Stimulated activated CD8-positive, alpha-beta memory T cell treated with anti-CD3 and anti-CD28 coated beads, Interleukin-12 subunit alpha, Interleukin-12 subunit beta, amount 100 ng/mL, for 4 hours (primary cell): ENCODE measurements around the gene AGAP1.

Source experiments
- DNase-seq: peaks from one replicate; pipeline ENCODE4 v3.0.0-alpha.2; 2020; ENCODE audit warnings: low read depth

AGAP1 gene

DNA sequence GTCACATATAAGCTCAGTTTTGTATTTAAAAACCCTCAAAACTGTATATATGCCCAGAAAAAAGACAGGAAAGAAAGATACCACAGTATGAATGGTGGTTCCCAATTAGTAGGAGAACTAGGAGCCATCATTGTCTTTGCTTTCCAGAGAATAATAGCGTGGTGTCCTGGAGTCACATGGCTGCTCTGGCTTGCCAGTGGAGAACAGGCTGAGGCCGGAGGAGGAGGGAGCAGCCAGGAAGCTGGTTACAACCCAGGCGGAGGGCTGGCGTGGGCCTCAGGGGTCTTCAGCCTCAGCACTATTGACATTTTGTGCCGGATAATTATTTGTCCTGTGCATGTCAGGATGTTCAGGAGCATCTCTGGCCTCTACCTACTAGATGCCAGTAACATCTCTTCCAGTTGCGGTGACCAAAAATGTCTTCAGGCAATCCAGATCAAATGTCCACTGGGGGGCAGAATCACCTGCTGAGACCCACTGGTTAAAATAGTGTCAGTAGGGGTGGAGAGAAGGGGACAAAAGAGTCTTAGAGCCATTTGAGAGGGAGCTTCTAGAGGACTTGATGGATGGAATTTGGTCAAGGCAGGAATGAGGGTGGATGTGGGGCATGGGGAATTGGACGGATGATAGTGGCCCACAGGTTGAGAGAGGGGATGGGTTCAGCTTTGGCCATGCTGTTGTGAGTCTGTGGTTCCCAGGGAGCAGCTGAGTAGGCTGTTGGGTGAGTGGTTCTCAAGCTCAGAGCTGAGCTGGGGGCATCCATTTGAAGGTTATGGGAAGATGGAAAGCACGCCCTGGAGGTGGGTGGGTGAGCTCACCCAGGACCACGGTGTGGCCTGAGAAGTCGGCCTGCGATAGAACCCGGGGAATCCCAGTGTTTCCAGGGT, 144.9 kb downstream of the AGAP1 start:
- no peak for DNase-seq

DNA sequence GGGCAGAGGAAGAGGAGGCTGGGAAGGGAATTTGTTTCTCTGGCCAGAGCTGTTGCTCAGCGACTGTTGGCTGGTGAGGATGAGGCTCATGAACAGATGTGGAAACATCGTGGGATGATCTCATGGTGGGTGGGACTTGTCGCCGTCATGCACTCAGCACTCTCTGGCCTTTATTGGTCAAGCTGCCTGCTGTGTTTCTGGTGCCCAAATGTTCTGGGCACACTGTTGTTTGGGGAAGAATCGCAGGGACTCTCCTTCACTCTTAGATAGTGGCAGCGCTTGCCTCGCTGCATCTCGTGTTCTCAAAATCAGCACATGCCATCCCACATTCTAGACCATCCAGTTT, 145.6 kb downstream of the AGAP1 start:
- no peak for DNase-seq

DNA sequence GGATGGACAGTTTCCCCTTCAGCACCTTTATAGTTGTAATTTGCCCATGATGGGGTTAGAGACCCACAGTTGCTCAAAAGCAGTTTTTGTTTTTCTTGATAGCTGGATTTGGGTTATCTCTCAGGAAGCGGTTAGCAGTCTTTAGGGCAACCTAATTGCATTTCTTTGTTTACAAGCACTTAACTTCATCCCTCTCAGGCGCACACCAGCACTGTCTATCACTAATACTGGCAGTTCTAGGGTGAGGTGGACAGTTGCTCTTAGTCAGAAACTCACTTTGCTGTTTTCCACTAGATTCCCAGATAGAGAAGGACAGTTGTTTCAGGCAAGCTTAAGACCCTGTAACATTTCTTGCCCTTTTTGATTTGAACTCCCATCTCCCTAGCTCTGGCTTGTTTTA, 146.0 kb downstream of the AGAP1 start:
- no peak for DNase-seq

DNA sequence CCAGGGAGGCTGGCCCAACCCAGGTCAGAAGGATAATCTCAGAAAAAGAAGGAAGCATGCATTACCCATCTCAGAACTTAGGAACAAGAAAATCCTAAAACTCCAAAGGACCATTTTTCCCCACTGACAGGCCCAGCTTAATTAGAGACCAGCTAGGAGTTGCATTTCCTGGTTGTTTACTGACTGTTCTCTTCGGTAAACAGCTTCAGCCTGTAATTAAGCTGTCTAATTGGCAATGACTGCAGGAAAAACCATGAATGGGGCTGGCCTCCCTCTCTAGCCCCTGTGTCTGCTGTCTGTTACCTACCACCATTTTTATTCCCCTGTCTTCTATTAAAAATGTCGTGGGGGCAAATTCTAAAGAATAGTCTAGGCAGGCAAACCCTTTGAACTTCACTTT, 146.5 kb downstream of the AGAP1 start:
- no peak for DNase-seq

DNA sequence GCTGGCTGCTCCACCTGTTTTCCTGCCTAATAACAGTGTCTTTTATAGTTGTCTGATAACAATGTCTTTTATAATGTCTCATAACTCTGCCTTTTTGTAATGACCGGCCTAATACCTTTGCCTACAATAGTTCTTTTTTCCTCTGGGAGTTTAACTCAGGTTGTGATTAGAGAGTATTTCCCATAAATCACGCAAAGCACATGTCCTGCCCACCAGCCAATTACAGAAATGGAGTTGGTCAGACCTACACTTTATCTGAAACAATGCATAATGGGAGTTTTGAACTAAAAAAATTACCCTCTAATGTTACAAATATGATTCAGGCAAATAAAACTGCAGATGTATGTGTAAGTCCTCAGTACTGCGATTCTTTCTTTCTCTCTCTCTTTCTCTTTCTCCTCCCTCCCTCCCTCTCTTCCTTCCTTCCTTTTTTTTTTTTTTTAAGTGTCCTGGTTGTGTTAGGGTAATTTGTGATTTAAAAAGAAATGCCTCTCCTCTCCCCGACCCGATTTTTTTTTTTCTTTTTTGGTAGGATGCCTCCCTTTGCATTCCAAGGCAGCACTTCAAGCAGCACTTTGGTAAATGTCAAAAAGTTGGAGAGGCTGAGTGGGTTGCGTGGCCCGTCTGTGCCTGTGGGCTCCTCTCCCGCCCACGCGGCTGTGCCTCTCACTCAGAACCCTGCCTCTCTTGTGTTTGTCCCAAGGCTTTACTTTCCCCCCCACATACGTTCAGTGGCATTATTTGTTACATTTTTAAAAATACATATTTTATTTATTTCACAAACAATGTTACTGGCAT, 147.3 kb downstream of the AGAP1 start:
- no peak for DNase-seq

DNA sequence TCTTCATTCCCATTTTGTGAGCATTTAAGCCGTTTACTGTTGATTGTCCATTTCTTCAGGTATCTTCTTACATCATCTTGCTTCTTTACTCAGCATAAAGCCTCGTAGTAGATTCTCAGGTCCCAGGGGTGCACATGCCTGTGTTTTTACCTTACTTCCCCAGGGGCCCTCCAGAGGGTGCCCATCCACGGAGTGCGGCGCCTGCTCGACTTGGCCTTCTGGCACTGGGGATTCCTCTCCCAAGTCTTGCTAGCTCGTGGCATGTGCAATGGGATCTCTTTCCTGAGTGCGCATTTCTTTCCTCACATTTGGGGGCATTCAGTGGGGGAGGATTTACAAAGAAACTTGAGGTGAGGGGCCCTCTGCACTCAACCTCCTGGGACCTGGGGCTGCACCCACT, 148.1 kb downstream of the AGAP1 start:
- no peak for DNase-seq

DNA sequence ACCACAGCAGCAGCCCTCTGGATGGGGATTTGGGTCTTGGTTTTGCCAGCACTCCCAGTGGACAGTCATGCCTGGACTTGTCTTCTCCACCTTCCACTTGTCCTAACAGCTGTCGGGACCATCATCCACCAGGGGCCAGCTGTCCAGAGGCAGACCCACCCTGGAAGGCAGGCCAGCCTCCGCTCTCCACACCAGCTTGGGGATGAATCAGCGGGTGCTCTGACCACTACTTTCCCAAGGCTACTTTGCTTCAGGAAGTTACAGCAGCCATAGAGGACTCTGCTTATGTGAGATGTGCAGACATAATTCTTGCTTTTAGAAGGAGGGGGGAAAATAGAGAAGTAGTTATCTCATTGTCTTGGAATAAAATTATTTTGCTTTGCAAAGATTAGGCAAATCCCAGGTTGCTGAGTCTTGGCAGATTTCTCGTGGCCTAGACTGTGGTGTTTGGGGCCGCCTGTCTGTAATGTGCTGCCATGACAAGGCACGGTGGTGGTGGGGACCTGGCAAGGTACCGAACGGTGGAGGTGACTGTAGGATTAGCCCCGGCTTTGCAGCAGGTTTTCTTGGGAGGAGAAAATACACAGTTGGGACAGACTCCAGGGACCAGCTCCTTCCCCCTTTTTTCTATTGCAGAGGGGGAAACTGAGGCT, 148.7 kb downstream of the AGAP1 start:
- no peak for DNase-seq

DNA sequence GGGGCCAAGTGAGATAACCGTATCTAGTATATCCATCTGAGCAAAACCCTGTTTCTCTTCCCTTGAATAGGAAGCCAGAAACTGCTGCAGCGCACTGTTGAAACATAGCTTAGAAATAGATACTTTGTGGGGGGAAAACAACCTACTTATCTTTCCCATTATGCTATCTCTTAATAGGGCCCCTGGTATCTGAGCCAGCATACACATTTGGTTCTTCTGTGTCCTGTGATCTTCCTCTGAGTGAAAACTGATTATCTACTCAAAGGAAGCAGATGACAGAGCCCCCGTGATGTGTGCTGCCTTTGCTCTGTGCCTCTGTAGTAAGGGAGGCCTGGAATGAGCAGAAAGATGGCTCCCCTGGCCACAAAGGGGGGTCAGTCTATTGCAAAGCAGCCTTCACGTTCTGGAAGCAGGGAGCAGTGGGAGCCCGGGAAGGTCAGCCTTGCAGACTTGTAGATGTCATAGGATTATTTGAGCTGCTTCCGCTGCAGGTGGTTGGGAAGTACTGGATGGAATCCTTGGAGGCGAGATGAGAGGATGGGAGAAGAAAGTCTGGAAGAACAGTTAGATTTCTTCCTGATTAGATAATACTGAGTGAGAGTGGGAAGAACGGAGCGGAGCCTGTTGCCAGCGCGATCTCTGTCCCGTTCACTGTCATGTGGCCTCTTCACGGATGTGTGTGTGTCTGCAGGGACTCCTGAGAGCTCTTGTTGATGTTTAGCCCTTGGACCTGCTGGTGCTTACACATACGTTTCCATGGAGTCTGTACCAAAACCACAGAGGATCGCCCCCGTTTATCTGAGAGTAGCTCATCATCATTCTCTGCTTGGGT, 150.1 kb downstream of the AGAP1 start:
- DNase-seq, result no peak

DNA sequence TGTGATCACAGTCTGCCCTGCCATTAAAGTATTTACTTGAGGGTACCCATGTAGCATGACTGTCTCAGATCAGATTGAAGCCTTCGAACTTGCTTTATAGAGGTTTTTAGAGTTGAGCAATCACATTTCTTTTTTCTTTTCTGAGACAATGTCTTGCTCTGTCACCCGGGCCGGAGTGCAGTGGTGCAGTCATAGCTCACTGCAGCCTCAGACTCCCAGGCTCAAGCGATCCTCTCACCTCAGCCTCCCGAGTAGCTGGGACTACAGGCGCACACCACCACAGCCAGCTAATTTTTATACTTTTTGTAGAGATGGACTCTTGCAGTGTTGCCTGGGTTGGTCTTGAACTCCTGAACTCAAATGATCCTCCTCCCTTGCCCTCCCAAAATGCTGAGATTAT, 153.4 kb downstream of the AGAP1 start:
- DNase-seq, result no peak

DNA sequence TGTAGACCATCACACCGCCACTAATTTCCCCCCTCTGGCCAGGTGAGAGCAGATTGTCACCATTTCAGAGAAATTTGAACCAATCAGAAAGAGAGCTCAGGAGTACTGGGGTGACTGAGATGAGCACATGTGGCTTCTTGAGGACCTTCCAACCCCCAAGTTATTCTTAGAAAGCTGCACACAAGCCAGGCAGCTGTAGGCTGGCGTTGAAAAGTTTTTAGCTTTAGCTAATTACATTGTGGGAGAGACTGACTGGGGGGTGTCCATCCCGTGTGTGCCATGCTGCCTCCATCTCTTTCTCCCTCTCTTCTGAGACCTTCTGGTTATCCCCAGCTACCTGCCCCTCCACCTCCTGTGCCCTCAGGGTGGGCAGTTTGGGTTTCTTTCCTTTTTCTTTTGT, 154.0 kb downstream of the AGAP1 start:
- no peak for DNase-seq

DNA sequence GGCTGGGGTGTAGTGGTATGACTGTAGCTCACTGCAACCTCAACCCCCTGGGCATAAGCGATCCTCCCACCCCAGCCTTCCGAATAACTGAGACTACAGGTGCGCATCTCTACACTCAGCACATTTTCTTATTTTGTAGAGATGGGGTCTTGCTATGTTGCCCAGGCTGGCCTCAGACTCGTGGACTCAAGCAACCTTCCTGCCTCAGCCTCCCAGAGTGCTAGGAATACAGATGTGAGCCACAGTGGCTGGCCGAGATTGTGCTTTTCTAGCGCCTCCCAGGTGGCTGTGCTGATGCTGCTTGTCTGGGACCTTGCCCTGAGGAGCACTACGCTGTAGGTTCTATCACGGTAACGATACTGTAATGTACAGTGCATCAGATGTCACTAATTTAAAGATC, 155.6 kb downstream of the AGAP1 start:
- no peak for DNase-seq

DNA sequence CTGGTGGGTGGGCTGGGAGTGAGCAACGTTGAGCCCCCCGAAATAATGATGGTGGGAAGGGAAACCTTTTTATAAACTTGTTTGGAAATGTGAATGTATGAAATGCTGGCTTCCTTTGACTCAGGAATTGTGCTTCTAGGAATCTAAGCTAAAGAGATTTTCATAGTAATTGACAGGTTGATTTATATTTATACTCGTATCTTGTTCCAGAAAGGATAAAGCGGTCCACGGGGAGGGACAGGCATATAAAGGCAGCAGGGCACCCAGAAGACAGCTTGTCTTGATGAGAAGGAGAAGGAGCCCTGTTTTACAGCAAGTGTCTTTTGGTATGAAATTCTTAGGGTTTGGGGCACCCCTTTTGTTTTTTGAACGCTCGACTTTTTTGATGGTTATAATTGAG, 157.8 kb downstream of the AGAP1 start:
- no peak for DNase-seq

DNA sequence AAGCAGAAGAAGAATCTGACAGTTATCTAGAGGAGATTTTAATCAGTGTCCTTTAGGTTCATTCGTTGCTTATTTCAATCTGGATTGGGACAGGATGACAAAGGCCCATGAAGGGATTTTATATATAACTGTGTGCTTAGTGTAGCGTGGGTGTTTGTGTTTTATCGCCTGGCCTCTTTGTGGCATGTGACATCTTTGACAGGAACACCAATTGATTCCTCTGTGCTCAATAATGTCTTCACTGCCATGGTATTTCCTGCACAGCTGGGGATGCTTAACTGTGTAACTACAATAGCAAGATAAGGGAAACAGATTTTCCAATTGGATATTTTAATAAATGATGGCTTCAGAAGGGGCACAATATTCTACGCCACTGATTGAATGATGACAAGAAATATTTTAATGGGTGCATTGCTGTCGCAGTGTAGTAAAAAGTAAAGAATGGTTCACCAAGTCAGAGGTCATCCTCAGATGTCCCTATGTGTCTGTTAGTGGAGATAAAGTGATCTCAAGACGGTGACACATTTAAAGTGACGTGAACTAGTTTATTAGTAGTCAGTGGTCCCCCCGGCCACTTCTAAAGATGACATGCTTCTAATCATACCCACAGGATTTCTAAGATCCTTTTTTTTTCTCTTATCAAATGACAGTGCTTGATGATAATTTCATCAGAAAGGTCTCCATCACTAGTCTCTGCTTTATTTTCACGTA, 160.4 kb downstream of the AGAP1 start:
- no peak for DNase-seq

DNA sequence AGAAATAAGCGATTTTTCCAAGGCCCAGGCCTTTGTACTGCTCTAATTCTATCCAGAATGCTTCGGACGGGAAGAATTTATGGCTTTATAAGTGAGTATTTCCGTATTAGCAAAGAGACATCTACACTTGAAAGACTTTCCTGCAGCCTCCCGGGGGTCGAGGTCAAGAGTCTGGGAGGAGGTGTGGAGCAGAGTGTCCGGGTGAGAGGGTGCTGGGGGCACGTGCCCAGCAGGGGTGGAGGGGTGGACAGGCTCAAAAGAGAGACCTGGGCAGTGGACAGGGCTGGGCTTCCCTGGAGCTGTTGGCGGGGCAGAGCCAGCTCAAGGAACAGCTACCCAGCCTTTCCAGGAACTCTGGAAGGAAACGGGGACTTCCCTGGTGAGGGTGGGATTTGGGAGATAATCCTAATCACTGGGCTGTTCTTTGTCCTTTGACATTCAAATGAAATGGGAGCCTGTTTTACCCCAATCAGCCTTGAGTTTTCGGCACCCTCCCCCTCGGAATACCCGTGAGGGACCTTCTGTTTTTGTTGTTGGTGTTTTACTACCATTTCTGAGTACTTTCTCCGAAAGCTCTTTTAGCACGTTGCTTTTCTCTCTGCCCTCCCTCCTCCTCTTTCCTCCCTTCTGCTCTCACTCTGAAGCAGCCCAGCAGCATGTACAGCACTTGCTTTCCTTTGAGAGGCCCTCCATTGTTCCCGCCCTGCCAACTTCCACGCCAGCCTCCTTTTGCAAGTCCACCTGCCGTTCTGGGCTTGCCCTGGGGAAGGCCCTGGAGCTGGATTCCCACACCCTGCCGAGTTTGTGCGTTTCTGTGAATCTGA, 164.7 kb downstream of the AGAP1 start:
- no peak for DNase-seq

DNA sequence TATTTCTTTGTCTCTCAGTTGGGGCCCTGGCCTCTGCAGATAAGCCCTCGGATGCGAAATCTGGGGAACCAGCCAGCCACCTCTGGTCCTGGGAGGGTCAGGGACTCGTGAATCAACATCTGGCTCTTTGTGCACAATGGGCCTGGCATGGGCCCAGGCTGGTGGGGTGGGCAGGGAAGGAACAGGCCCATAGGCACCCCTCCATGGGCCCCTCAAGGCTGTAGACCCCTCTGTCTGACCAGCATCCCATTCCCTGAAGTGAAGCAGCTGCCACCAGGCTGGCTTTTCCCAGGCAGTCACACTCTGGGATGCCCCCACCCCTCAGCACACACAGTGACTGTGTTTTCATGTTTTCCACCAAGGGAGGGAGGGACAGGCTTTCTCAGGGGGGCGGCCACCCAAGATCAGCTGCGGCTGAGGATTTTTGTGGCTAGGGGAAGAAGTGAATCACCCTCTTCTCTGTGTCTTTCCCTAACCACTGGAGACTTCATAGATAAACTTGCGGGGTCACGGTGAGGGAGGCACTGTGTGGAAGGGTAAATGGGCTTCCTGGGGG, 166.0 kb downstream of the AGAP1 start:
- no peak for DNase-seq

DNA sequence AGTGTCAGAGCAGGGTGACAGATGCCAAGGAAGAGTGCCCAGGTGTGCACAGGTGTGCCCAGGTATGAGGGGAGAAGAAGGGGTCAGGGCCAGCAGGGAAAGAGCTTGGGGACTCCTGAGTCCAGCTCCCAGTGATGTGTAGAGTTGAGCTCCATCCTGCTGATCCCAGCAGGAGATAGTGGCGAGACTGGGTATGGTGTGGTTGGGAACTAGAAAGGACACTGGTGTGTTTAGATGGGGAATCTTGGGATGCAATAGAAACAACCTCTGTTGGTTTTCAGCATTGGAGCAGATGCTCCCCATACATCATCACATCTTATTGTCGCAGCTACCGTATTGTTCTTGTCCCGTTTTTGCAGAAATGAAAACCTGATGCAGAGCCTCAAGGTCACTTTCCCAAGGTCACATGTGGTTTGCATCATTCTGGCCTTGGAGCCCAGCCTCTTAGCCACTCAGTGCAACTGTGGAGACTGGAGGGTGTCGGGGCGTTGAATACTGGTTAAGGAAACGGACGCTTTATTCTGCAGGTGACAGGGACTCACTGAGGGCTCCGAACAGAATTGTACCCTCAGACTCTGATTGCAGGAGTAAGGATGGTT, 166.7 kb downstream of the AGAP1 start:
- DNase-seq, result no peak

DNA sequence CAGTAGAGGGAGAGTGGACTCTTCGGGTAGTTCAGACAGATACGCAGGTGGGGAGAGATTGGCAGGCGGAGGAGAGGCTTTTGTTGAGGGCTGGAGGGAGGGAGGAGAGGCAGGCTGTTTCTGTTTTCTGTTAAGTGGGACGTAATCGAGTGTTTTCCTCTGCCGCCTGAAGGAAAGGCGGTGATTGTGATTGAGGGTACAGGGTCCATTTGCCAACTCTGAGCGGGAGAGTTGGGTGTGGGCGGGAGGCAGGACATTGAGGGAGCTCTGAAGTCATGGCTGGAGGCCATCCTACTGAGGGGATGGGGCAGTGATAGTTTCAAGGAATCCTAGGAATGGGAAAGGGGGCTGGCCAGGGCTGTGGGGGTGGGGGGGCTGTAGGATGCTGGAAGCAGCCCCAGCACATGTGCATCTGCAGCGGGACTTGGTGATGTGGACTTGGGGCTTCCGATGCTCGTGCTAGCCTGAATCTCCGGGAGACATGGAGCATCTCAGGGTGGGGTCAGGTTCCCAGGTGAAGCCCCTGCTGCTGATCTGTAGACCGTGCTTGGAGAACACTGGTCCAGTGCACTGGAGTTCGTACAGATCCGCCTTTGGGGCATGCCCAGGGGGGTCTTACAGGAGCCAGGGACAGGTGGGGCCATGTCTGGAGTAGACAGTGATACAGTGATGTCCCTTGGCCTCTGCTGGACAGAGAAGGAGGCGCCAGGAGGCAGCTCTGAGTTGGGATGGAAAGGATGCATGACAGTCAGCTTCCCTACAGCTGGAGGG, 167.5 kb downstream of the AGAP1 start:
- DNase-seq, result no peak

DNA sequence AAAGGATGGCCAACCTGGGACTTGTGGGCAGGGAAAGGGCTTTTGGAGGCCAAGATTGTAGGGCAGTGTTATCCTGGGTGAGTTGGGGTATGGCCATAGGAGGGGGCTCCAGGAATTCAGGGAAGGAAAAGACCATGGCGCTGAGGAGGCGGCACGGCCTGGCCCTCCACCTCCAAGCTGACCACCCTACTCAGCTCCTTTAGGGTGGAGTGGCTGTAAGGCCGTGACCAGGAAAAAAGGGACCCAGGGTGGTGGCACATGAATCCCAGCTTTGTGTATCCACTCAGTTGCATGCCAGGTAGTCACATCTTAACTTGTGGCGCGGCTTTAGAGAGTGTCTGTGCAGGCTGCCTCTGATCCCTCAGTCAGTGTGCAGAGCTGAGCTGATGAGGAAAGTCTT, 168.1 kb downstream of the AGAP1 start:
- no peak for DNase-seq

DNA sequence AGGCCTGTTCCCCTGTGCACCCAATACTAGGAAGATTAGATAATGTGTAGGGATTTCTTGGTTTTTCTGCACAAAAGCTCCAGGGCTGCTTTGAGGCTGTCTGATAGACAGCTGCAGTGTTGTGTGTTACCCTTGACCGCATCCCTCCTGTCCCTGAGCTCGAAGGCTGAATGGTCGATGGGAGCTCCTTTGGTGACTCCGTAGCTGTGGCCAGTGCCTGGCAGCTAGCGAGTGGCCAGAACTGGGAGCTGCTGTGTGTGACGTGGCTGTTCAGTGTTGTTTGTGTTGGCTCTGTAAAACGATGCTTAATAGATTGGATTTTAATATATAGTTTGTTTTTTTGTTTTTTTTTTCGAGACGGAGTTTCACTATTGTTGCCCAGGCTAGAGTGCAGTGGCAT, 170.0 kb downstream of the AGAP1 start:
- no peak for DNase-seq
